SK-N-SH (cell line): ENCODE measurements around the gene GPD2. TPM values are rescaled to one million over a fixed set of nuclear protein-coding genes. Genes with fewer than 3 reads are reported as not detected.

Experiments
- CTCF ChIA-PET: fragments of 300-600, 350-600 bp; formaldehyde crosslinking; extraction: SDS; loops from one replicate; lab custom pipeline; 2021; lab: Yijun Ruan, JAX
- POLR2A ChIA-PET: fragments of 350-600 bp; sonication (Branson Sonifier 250); formaldehyde crosslinking; extraction: SDS; loops from one replicate; lab custom pipeline; 2020; ENCODE audit warnings: antibody characterized with exemption, inconsistent platforms; lab: Yijun Ruan, JAX
- DNase-seq: peaks from one replicate; pipeline ENCODE4 v3.0.0; 2012
- H2AFZ ChIP-seq: fragments of 200-600 bp; sonication (generic); 2 replicates; pipeline ENCODE4 v1.8.1; 2016; ENCODE audit warnings: antibody characterized with exemption, mild to moderate bottlenecking, low read depth
- H3F3A ChIP-seq: fragments of 200-600 bp; sonication (generic); replicated peaks from 2 replicates; pipeline ENCODE3; 2016; ENCODE audit warnings: antibody characterized with exemption, mild to moderate bottlenecking; ENCODE audit not compliant: insufficient read depth
- H3K27ac ChIP-seq, 2 experiments: fragments of 200-500 bp in 1 of 2; fragments of 200-600 bp in 1 of 2; sonication (Bioruptor generic) in 1 of 2; sonication (generic), shearing (Covaris generic) in 1 of 2; 2 replicates each; pipeline versions ENCODE4 v1.5.1 to v1.6.1; 2014 to 2016; ENCODE audit warnings: low read depth in 2 of 2, inconsistent platforms in 1 of 2, low read length in 1 of 2, mild to moderate bottlenecking in 1 of 2, mixed read lengths in 1 of 2
- H3K27me3 ChIP-seq: fragments of 200-600 bp; sonication (generic), shearing (Covaris generic); 2 replicates; pipeline ENCODE4 v1.6.1; 2016; ENCODE audit warnings: mixed run types; ENCODE audit not compliant: insufficient read depth
- H3K36me3 ChIP-seq, 2 experiments: fragments of 200-500 bp in 1 of 2; fragments of 200-600 bp in 1 of 2; sonication (Bioruptor generic) in 1 of 2; sonication (generic) in 1 of 2; replicated peaks in 1 of 2; 2 replicates each; pipeline versions ENCODE3 to v1.5.1; 2014 to 2016; ENCODE audit warnings: low read length in 1 of 2, mild to moderate bottlenecking in 1 of 2; ENCODE audit not compliant: insufficient read depth in 2 of 2, control insufficient read depth in 1 of 2
- H3K4me1 ChIP-seq, 2 experiments: fragments of 200-500 bp in 1 of 2; fragments of 200-600 bp in 1 of 2; sonication (Bioruptor generic) in 1 of 2; sonication (generic), shearing (Covaris generic) in 1 of 2; 2 replicates each; pipeline versions ENCODE4 v1.5.1 to v1.6.1; 2014 to 2016; ENCODE audit warnings: low read depth in 1 of 2, low read length in 1 of 2, mixed run types in 1 of 2; ENCODE audit not compliant: insufficient read depth in 2 of 2, control insufficient read depth in 1 of 2
- H3K4me2 ChIP-seq: fragments of 200-600 bp; sonication (generic), shearing (Covaris generic); 2 replicates; pipeline ENCODE4 v1.6.1; 2017; ENCODE audit warnings: mixed run types
- H3K4me3 ChIP-seq, 2 experiments: fragments of 200-500 bp in 1 of 2; fragments of 200-600 bp in 1 of 2; sonication (Bioruptor generic) in 1 of 2; sonication (generic), shearing (Covaris generic) in 1 of 2; 2 replicates each; pipeline versions ENCODE4 v1.5.1 to v1.8.1; 2014 to 2016; ENCODE audit warnings: low read depth in 2 of 2, inconsistent platforms in 1 of 2, low read length in 1 of 2, mild to moderate bottlenecking in 1 of 2, mixed read lengths in 1 of 2, moderate library complexity in 1 of 2
- H3K79me2 ChIP-seq: fragments of 200-600 bp; sonication (generic); 2 replicates; pipeline ENCODE4 v1.8.1; 2017; ENCODE audit warnings: mild to moderate bottlenecking; ENCODE audit not compliant: insufficient read depth
- H3K9ac ChIP-seq: fragments of 200-600 bp; sonication (generic); 2 replicates; pipeline ENCODE4 v1.6.1; 2017; ENCODE audit warnings: mixed run types
- H3K9me2 ChIP-seq: fragments of 200-600 bp; sonication (generic); 2 replicates; pipeline ENCODE4 v1.6.1; 2017; ENCODE audit warnings: mixed run types
- H3K9me3 ChIP-seq: fragments of 200-600 bp; sonication (generic); 2 replicates; pipeline ENCODE4 v1.6.1; 2017; ENCODE audit warnings: mixed run types, mild to moderate bottlenecking, moderate library complexity
- H4K20me1 ChIP-seq: fragments of 200-600 bp; sonication (generic); 2 replicates; pipeline ENCODE4 v1.6.1; 2017; ENCODE audit warnings: mild to moderate bottlenecking, mixed run types; ENCODE audit not compliant: insufficient read depth
- CTCF ChIP-seq: fragments of 200-600 bp; sonication (generic); IDR thresholded peaks from 2 replicates; pipeline ENCODE4 v1.6.1; 2017; ENCODE audit warnings: antibody characterized with exemption, mild to moderate bottlenecking, moderate library complexity
- ELF1 ChIP-seq: IDR thresholded peaks from 2 replicates; pipeline ENCODE4 v1.4.0; 2012
- EZH2phosphoT487 ChIP-seq: fragments of 200-600 bp; sonication (generic); IDR thresholded peaks from 2 replicates; pipeline ENCODE4 v1.6.1; 2017; ENCODE audit warnings: low read depth, mixed run types, mild to moderate bottlenecking, antibody characterized with exemption, moderate library complexity, borderline replicate concordance
- FOXJ3 ChIP-seq: sonication (generic); formaldehyde crosslinking; IDR thresholded peaks from 2 replicates; pipeline ENCODE4 v1.5.1; 2020; ENCODE audit warnings: mild to moderate bottlenecking, missing genetic modification reagents
- GABPA ChIP-seq: IDR thresholded peaks from 2 replicates; pipeline ENCODE4 v1.4.0; 2012; ENCODE audit warnings: low read depth, mild to moderate bottlenecking
- GATA2 ChIP-seq: sonication (generic); formaldehyde crosslinking; IDR thresholded peaks from 2 replicates; pipeline ENCODE4 v1.5.0; 2020; ENCODE audit warnings: mild to moderate bottlenecking, missing genetic modification reagents
- JUND ChIP-seq: IDR thresholded peaks from 2 replicates; pipeline ENCODE4 v1.4.0; 2012
- MAX ChIP-seq: IDR thresholded peaks from 2 replicates; pipeline ENCODE4 v1.4.0; 2012; ENCODE audit warnings: low read depth
- MEF2A ChIP-seq: IDR thresholded peaks from 2 replicates; pipeline ENCODE4 v1.4.0; 2012; ENCODE audit warnings: low read depth, borderline replicate concordance
- MXI1 ChIP-seq: IDR thresholded peaks from 2 replicates; pipeline ENCODE4 v1.6.1; 2012; ENCODE audit warnings: mild to moderate bottlenecking, low read depth, low read length, improper control_type of control experiment
- NFIC ChIP-seq: IDR thresholded peaks from 2 replicates; pipeline ENCODE4 v1.4.0; 2012; ENCODE audit warnings: borderline replicate concordance
- PBX3 ChIP-seq: IDR thresholded peaks from 2 replicates; pipeline ENCODE4; 2012
- POLR2AphosphoS5 ChIP-seq: IDR thresholded peaks from 2 replicates; pipeline ENCODE4 v1.6.1; 2012; ENCODE audit warnings: low read depth, low read length
- RAD21 ChIP-seq: IDR thresholded peaks from 2 replicates; pipeline ENCODE4 v1.6.1; 2012; ENCODE audit warnings: mild to moderate bottlenecking, low read length
- RCOR1 ChIP-seq: fragments of 150-350 bp; IDR thresholded peaks from 2 replicates; pipeline ENCODE4 v1.6.1; 2017; ENCODE audit warnings: antibody characterized with exemption, low read length
- REST ChIP-seq: IDR thresholded peaks from 2 replicates; pipeline ENCODE4 v1.6.1; 2012; ENCODE audit warnings: mild to moderate bottlenecking, low read depth, low read length, moderate library complexity
- TCF12 ChIP-seq: IDR thresholded peaks from 2 replicates; pipeline ENCODE4 v1.4.0; 2012
- YY1 ChIP-seq: IDR thresholded peaks from 2 replicates; pipeline ENCODE4 v1.4.0; 2012; ENCODE audit warnings: low read depth, mild to moderate bottlenecking
- WGBS: methylation state at CpG from one replicate; pipeline ENCODE4 v1.1.6; 2017; ENCODE audit warnings: low lambda C conversion rate; 5-methylcytosine and 5-hydroxymethylcytosine counted together
- polyA plus RNA-seq, 3 experiments: library from polyadenylated mRNA; depleted of rRNA; stranded (reverse); fragments of >200 nt; gene quantifications; 2 replicates each; pipeline ENCODE4 v1.2.3, GENCODE V29; 2012

GPD2 gene
- polyA plus RNA-seq, 1 of the 3 experiments (the other 2 are of a cell fraction): 4.8 TPM

GRCh38 chr2:156518138-156518537, 82.0 kb downstream of the GPD2 start:
- Histone ChIP-seq H3K27me3 (no peaks in the 10 kb centered on the region), H3K27ac (no peak overlapping the region), H3K4me1 (peaks cover 0 to 4% of the 10 kb centered on the region in 2 experiments; a peak in 1 of 4 replicates), H3K9ac (no peak overlapping the region), H2AFZ (no peak overlapping the region), H3K9me3 (no peaks in the 10 kb centered on the region), H3K9me2 (no peaks in the 10 kb centered on the region), H3F3A (no peaks in the 10 kb centered on the region), H3K4me2 (no peak overlapping the region), H3K4me3 (no peak overlapping the region), H3K79me2 (no peaks in the 10 kb centered on the region), H3K36me3 (peaks cover 0 to 4% of the 10 kb centered on the region in 2 experiments), H4K20me1 (no peaks in the 10 kb centered on the region)
- DNase-seq: no peak
- 87% methylated on average over 4 of the region's 4 CpGs for WGBS
- TF ChIP-seq JUND (no peak), REST (no peak), FOXJ3 (CRISPR knock-in tag) (no peak), GATA2 (CRISPR knock-in tag) (no peak), MAX (no peak), PBX3 (no peak), NFIC (no peak), YY1 (no peak), RAD21 (no peak), RCOR1 (no peak), POLR2AphosphoS5 (no peak), CTCF (no peak), MEF2A (no peak), MXI1 (no peak), EZH2phosphoT487 (no peak), ELF1 (no peak), GABPA (no peak), TCF12 (no peak)
- ChIA-PET CTCF (no interaction called here), POLR2A (no interaction called here)
